ENCODE data around the gene CD82.

CD82 gene

GRCh38 chr11:44605068-44605708 lies 39.7 kb downstream of the CD82 start:
- no peak for DNase-seq

DNA sequence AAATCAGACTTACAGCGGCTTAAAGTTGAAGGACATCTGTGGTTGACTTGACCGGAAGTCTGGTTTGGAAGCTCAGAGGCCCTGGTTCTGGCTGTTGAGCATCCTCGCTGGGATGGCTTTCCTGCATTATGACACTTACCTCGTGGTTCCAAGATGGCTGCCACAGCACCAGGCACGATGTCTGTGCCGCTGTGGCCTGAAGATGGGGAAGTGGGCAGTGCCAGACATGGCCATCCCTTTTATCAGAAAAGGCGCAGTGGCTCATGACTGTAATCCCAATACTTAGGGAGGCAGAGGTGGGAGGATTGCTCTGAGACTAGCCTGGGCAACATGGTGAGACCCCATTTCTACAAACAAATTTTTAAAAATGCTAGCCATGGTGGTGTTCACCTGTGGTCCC lies 40.5 kb downstream of the CD82 start:
- DNase-seq, result no peak

- no peak for DNase-seq
These were observed 41.0 kb downstream of the CD82 start for GRCh38 chr11:44606472-44606871.

DNA sequence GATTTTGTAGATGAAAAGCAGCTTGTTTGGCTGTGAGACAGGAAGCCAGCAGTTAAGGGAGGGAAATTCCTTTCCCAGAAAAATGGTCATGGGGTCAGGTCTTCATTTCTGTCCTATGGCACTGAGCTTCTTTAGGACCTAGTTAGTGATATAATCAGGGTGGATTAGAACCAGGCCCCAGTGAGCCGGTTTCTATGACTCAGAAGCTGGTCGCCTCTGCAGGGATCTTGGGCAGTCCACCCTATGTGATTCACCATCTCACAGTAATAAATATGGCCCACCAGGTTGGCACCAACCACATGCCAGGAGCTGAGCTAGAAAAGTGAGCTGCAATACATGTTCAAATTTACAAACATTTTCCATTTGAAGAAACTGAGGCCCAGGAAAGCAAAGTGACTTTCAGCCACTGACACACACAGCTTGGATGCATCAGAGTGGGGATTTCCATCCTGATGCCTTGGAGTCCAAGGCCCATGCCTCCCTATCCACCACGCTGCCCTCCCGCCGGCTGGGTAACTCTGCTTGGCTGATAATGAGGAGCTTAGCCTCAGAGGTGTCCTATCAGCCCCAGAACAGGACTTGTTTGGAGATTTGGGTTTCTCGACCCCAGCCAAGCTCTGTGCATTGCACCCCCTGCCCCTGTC lies 42.0 kb downstream of the CD82 start:
- DNase-seq, result no peak

GRCh38 chr11:44607987-44608386 lies 42.5 kb downstream of the CD82 start:
- no peak for DNase-seq

- no peak for DNase-seq
These were observed 43.2 kb downstream of the CD82 start for GRCh38 chr11:44608651-44608990.

DNA sequence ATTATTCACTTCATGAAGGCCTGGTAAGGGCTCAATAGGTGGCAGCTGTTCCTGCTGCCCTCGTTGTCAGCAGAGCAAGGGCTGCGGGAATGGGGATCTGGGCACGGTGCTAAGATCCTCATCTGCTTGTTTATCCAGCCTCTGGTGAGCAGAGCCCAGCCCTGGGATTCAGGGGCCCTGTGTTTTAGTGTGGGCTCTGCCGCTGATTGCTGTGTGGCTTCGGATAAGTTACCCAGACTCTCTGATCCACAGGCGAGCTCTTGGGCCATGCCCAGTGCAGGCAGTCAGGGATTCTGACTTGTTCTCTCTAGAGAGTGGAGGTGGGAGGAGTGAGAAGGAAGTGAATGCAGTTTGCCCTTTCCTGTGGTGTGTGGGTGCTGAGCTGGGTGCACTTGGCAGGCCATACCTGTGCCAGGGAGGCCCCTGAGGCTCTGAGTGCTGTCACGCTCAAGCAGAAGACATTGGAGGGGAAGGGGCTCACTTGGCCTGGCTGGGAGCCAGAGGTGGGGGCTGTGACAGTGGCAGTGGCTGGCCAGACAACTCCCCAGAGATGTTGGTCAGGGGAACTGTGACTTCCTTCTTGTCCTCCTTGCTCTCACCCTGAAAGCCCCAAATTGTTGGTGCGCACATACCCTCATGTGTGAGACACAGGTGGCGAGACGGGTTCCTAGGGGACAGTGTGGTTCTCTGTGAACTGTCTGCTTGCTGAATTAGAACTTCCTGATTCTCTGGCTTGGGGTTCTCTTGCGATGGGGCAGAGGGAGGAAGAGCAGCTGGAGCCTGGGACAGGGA lies 43.7 kb downstream of the CD82 start:
- no peak for DNase-seq

DNA sequence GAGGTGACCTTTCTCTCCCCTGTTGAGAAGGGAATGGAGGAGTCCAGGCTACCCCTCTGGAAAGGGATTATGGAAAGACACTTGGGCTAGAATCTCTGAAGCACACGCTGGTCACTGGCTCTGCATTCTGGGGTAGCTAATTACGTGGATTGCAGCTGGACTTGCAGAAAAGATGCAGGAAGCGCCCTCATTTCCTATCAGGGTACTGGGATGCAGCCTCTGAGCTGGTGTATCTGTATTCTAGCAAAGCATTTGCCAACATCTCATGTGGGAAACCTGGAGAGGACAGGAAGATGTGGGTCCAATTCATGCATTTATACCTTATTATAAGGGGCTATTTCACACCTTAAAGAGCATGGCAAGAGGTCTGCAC lies 44.3 kb downstream of the CD82 start:
- DNase-seq, result no peak

- DNase-seq, result no peak
These were observed 44.9 kb downstream of the CD82 start for GRCh38 chr11:44610186-44610955.

- no peak for DNase-seq
These were observed 45.6 kb downstream of the CD82 start for GRCh38 chr11:44611088-44611487.

- DNase-seq, result no peak
These were observed 46.4 kb downstream of the CD82 start for GRCh38 chr11:44611687-44612434.

DNA sequence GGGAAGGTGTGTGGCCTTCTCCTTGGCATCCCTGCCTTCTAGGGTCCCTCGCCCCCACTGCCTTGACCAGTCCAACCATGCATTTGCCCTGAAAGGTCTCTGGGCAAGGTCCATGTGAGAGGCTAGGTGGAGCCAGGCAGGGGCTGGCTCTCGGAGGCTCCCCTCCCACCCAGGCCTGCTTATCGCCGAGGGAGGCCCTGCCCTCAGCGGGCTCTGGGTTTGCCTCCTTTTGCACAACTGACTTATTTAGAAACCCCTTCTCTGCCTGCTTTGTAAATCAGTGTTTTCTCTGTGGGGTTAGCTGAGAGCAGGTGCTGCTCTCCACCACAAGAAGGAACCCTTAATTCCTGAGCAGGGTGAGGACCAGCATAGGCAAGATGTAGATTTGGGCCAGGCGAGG lies 47.7 kb downstream of the CD82 start:
- DNase-seq, result no peak

GRCh38 chr11:44614281-44614775 lies 48.9 kb downstream of the CD82 start:
- no peak for DNase-seq

GRCh38 chr11:44615041-44615755 lies 49.7 kb downstream of the CD82 start:
- DNase-seq, result no peak

- no peak for DNase-seq
These were observed 50.7 kb downstream of the CD82 start for GRCh38 chr11:44615913-44616791.

- no peak for DNase-seq
These were observed 52.4 kb downstream of the CD82 start for GRCh38 chr11:44617671-44618461.

DNA sequence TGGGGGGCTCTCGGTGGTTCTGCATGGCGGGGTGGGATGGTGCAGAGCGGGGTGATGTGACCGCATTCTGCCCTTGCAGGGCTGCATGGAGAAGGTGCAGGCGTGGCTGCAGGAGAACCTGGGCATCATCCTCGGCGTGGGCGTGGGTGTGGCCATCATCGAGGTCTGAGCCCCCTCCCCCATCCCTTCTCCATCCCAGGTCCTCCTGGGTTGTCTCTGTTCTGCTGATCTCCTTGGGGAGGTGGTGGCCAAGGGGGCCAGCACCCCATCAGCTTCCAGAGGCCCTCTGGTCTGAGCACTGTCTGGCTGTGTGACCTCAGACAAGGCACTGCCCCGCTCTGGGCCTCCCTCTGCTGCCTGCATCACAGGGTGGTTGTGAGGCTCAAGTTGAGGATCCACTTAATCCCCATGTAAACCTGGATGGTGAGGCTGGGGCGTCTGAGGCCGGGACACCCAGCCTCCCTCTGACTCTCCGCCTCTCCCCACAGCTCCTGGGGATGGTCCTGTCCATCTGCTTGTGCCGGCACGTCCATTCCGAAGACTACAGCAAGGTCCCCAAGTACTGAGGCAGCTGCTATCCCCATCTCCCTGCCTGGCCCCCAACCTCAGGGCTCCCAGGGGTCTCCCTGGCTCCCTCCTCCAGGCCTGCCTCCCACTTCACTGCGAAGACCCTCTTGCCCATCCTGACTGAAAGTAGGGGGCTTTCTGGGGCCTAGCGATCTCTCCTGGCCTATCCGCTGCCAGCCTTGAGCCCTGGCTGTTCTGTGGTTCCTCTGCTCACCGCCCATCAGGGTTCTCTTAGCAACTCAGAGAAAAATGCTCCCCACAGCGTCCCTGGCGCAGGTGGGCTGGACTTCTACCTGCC lies 53.3 kb downstream of the CD82 start:
- no peak for DNase-seq

GRCh38 chr11:44620328-44620725 lies 54.9 kb downstream of the CD82 start:
- DNase-seq, result no peak

- DNase-seq, result no peak
These were observed 55.7 kb downstream of the CD82 start for GRCh38 chr11:44621140-44621681.

Data from GOT3 (cell line).